Activated naive CD4-positive, alpha-beta T cell treated with anti-CD3 and anti-CD28 coated beads, Interleukin-2, amount 50 U/mL, for 16 hours (primary cell): ENCODE data around the gene CNIH4.
"Not testable (repeated sequence)": the region's sequence is repeated elsewhere in the genome, so short reads cannot be mapped to it uniquely, and the experiment has no call there.

ENCODE experiments used
- DNase-seq: peaks from one replicate; pipeline ENCODE4 v3.0.0-alpha.2; 2020

Gene CNIH4

GRCh38 chr1:224356685-224357625 is at the start of gene CNIH4:
CNIH4 (plus strand) TSS chr1:224356879; CDS start chr1:224356925, 46 bp downstream.
- DNase-seq, result peak; percentile 90

- DNase-seq, result no peak
Measured at GRCh38 chr1:224308064-224308463, 48.6 kb upstream of the CNIH4 start.

- not testable (repeated sequence) for DNase-seq
Measured at GRCh38 chr1:224311503-224311902, 45.2 kb upstream of the CNIH4 start.

- no peak for DNase-seq
Measured at GRCh38 chr1:224312025-224312424, 44.7 kb upstream of the CNIH4 start.

GRCh38 chr1:224317383-224318045 is 39.2 kb upstream of the CNIH4 start:
- no peak for DNase-seq

GRCh38 chr1:224321706-224322105 is 35.0 kb upstream of the CNIH4 start:
- no peak for DNase-seq

GRCh38 chr1:224325959-224326358 is 30.7 kb upstream of the CNIH4 start:
- no peak for DNase-seq

GRCh38 chr1:224328644-224329043 is 28.0 kb upstream of the CNIH4 start:
- DNase-seq, result no peak

- DNase-seq, result no peak
Measured at GRCh38 chr1:224329484-224329841, 27.2 kb upstream of the CNIH4 start.

- DNase-seq, result peak; percentile 82
Measured at GRCh38 chr1:224329842-224330753, 26.6 kb upstream of the CNIH4 start, which contains the start of gene NVL. NVL (minus strand) TSS chr1:224330172; CDS start chr1:224330127, 45 bp downstream.

- DNase-seq, result no peak
Measured at GRCh38 chr1:224331326-224331725, 25.4 kb upstream of the CNIH4 start.

- DNase-seq, result no peak
Measured at GRCh38 chr1:224331824-224332223, 24.9 kb upstream of the CNIH4 start.

- DNase-seq, result no peak
Measured at GRCh38 chr1:224333309-224333926, 23.3 kb upstream of the CNIH4 start.

GRCh38 chr1:224333939-224334786 is 22.5 kb upstream of the CNIH4 start:
- DNase-seq, result no peak

- DNase-seq, result no peak
Measured at GRCh38 chr1:224338150-224338838, 18.4 kb upstream of the CNIH4 start.

GRCh38 chr1:224339442-224340033 is 17.1 kb upstream of the CNIH4 start:
- DNase-seq, result no peak

- peak; percentile 31 for DNase-seq
Measured at GRCh38 chr1:224340453-224341384, 16.0 kb upstream of the CNIH4 start.

- no peak for DNase-seq
Measured at GRCh38 chr1:224343679-224344078, 13.0 kb upstream of the CNIH4 start.

GRCh38 chr1:224348137-224348536 is 8.5 kb upstream of the CNIH4 start:
- no peak for DNase-seq
